EL (cell line): ENCODE measurements around the gene SLCO2A1.

ENCODE experiments used
- DNase-seq: peaks from one replicate; pipeline ENCODE4 v3.0.0-alpha.2; 2016

The SLCO2A1 gene

GRCh38 chr3:133945381-133946095 is 84.2 kb downstream of the SLCO2A1 start:
- DNase-seq = no peak

DNA sequence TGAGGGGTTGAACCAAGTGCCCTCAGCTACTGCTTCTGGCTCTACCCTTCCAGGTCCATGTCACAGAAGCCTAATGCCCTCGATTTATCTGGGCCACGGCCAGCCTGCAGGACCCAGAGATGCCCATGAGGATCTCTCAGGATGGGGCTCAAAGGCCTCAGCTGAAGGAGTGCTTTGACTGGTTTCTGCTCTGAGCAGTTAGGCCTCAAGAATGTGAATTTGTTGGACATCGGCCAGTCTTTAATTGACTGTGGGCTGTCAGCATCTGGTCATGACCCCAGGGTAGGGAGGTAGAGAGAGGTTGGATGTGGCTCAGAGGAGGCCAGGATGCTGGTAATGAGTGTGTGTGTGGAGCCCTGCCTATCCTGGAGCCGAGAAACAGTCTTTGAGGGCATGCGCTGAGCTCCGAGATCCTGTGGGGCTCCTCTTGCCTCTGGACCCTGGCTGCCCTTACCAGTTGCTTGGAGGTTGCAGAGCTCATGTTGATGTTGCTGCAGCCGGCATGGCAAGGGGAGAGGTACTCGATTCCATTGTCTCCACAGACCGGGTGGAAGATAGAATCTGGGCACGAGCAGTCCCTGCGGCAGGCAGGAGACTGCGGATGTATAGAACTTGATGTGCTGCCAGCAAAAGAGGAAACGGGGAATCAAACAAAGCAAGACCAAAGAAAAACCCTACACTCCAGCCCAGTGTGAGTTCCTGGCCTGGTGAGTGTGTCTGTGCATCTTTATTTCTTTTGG is 84.9 kb downstream of the SLCO2A1 start:
- peak; percentile 84 for DNase-seq

DNA sequence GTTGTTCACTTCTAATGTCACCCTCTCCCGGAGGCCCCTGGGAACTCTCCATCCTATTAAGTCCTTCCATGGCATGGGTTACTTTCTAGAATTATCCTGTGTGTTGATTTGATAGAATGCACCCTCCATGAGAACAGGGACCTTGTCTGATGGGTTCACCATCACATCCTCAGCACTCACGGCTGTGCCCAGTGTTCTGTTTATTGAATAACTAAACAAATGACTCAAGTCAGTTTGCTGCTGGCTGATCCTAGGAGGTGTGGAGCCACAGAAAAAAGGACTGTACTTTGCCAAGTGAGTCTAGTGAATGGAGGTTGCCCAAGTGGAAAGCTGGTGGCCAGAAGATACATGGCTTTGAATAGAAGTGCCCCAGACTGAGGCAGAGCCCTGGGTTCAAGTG is 85.5 kb downstream of the SLCO2A1 start:
- DNase-seq = peak; percentile 40

- DNase-seq = peak; percentile 83
These were observed 86.0 kb downstream of the SLCO2A1 start for GRCh38 chr3:133943639-133944141.

DNA sequence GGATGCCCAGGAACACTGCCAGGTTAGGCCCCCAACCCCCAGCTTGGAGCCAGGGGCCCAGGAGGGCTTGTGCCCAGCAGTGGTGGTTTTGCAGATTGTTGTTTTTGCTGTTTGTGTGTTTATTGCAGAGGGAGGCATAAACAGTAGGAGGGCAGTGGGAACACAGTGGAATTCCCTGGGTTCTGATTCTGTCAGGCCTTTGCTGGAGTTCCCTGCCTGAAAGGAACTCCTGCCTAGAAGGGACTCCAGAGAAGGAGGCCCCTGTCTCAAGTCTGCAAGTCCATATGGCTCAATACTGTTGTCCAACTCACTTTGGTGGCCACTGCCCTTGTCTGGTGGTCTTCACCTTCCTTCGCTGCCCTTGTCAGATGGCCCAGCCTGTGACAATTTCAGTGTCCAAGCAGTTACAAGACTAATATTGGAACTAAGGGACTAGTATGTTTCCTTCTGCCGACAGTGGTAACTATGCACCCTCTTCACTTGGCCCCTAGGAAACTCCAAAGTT is 86.6 kb downstream of the SLCO2A1 start:
- no peak for DNase-seq

DNA sequence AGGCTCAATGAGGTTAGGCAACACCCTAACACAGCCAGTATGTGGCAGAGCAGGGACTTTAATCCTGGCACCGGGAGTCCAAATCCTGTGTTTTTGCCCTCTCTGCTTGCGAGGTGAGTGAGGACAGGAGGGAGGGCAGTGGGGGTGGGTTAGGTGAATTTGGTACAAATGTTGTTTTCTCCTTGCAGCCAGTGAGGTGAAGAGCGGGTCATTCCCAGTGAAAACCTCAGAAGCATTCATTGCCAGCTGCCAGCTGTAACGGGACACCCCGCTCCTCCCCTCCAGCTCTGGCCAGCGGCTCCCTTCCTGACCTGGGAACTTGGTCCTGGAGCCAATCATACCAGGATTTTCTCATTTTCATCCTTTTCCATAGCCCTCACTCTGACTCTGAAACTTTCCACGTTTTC is 88.3 kb downstream of the SLCO2A1 start:
- DNase-seq = no peak

DNA sequence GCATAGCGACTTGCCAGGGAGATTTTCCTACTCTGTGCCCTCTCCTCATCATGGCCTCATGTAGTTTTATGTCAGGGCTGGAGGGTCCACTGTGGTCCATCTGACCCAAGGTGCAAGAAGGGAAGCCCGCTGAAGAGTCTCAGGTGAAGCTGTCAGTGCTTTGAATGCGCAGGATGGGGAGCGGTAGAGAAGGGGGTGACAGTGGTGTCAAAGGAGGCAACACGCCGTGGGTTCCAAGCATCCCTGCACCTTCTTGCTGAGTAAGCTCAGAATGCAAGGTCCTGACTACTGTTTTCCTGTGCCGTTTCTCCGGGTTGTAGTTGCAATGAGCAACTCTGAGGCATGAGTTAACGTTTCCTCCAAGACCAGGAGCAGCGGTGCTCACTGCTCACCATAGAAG is 89.2 kb downstream of the SLCO2A1 start:
- DNase-seq = no peak

DNA sequence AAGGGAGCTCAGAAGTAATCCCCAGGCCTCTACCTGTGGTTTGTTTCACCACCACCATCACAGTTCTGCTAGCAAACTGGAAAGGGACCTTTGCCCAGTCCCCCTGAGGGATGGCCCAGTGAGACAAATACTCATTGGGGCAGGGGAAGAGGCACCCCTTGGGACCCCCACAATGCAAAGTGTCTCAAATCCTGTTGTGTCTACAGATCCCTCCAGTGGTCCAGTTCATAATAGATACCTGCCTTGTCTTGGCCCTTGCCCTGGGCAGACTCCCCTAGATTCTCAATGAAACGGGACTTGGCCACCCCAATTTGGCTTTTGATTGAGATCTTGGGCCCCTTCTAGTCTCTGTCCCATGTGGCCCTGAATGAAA is 90.3 kb downstream of the SLCO2A1 start:
- no peak for DNase-seq

DNA sequence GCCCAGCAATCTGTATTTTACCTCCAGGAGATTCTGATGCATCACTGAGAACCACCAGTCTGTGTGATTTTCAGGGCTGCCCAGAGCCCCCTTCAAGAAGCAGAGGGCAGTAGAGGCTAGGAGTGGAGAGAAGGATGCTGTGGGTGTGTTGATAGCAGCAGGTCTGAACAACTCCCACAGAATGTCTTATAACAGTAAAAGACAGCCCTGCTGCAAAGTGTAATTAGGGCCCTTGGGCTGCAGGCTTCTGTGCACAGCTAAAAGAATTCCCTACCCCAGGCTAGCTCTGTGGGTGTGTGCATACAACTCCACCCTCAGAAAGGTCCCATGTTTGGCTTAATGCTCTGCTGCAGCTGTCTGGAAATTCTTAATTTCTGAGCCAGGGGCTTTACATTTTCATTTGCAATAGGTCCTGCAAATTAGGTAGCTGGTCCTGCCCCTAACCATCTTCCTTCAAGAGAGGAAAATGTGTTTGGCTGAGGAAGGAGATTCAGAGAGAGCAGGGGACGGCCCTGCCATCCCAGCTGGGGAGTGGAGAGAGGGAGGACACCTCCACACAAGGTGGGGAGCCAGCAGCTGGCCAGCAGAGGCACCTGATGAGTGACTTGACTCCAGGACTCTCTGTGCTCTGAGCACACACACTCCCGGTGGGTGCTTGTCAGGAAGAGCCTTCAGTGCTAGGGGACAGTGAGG is 90.8 kb downstream of the SLCO2A1 start:
- DNase-seq = no peak

- no peak for DNase-seq
These were observed 91.7 kb downstream of the SLCO2A1 start for GRCh38 chr3:133937756-133938601.

DNA sequence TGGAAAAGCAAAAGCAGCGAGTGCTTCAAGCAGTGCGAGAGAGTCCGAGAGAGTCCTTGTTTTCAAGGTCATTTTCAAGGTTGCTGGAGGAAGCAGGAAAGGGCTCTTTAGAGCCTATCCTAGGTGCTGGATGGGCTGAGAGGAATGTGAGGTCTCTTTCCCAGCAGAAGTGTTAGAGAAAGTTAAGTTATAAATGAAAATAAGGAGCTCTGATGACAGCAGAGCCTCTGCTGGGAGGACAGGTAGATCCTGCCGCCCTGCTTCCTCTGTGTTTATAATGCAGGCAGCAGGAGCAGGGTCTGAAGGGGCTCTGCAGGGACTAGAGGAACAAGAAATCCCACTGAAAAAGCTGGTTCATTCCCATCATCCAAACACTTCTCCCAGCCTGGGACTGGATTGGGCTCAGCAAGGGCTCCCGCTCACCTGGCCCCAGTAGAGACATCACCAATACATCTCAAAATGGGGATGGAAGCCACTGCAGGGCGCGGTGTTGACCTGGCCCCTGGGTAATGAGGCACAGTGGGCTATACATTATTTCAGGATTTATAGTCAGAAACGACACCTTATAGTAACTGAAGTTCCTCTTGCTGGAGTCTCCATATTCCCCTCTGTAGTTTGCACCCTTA is 92.6 kb downstream of the SLCO2A1 start:
- no peak for DNase-seq

DNA sequence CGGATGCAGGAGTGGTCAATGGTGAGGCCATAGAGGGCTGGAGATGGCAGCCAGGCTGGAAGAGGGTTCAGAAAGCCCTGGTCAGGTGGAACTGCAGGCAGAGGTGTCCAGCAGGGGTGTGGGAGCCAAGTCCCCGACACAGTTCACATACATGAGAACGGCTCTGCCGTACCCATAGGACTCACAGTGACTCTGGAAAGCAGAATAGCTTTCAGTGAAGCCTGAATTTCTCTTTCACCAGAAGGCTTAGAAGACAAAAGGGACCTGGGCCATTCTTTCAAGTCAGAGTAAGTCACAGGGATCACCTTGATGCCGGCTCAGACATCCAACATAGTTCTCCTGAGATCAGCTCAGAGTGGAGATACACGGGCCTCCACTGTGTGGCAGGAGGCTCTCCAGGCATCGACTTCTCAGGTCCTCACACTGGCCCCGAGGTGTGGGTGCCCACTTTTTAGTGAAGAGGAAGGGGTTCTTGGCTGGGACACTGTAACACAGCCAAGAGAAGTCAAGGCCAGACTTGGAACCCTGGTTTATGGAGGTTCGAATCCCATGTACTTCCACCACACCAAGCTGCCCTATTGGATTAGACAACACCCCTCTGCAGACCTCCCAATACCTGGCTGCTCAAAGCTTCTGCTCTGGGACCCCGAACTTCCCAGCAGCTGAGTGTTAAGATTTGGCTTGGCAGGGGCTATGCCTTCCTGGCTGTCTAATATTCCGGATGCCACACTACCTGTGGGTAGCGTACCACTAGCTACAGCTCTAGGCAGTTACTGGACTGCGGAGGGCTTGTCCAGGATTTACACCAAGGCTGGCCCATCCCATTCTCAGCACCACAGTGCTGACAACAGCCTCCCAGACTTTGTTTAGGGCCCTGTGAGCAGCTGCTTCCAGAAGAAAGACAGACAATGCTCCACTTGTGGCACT is 93.6 kb downstream of the SLCO2A1 start:
- DNase-seq = no peak

DNA sequence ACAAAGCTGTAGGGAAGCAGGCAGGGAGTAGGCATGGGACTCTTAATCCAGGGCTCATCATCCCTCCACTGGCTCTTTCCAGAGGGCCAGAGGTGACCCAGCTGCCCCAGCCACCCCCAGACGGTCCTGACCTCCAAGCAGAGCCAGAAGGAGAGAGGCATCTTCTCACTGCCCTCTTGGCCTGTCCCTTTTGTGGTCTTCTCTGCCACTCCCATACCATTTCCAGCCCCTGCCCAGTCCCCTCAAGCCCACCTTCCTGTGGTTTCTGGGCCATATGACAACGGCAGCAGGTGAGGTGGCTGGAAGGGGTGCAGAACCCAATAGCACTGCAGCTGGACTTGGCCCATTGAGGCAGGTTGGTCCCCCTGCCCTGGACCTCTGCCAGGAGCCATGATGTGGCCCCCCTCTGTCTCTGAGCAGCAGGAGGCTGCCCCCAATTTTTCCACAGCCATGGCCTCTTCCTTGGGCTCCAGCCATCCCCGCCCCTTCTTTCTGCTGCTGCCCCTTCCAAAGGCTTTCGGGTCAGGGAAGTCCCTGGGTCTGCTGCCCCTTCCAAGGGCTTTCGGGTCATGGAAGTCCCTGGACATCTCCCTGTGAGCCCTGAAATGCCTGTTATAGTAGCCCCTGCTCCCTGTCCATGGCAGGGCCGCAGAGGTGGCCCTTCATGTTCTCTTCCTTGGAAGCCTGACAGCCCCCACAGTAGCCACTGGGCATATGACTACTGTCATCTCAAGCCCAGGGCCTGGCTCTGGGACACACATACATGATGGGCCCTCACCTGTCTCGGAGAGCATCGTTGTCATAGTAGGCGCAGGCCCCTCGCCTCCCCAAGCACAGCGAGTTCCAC is 94.5 kb downstream of the SLCO2A1 start:
- no peak for DNase-seq

DNA sequence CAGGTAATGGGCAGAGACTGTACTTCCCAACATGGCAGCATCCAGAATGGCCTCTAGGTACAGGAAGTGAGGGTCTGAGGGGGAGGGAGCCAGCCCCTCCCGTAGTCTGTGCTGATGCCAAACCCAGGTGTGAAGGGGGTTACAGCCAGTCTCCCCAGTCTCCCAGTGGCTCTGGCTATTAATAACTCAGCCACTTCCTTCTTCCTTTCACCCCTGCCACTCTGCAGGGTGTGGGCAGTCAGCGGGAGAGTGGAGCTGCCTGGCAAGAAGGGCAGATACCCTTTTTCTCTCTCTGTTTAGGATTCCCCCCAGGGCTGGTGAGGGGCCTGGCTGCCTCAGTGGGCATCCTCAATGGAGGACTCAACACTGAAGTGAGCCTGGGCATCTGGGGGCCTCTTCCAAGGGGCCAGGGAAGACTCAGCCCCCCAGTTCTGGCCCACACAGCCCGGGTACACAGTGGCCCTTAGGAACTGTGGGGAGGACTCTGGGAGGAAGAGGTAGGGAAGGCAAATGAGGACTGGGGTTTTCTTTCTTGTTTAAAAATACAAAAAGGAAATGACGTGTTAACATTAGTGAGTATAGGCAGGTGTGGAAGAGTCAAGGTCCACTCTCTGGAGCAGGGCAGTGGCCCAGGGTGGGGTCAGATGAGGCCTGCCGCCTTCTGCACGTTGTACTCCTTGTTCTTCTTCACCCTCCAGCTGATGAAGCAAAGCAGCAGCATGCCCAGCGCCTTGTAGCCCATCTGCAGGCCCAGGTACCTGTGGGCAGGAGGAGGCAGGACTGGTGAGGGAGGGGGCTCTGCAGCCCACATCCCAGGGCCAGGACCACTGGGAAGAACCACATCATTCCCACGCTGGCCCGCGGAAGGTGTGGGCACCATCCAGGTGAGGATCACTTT is 95.4 kb downstream of the SLCO2A1 start:
- DNase-seq = no peak

DNA sequence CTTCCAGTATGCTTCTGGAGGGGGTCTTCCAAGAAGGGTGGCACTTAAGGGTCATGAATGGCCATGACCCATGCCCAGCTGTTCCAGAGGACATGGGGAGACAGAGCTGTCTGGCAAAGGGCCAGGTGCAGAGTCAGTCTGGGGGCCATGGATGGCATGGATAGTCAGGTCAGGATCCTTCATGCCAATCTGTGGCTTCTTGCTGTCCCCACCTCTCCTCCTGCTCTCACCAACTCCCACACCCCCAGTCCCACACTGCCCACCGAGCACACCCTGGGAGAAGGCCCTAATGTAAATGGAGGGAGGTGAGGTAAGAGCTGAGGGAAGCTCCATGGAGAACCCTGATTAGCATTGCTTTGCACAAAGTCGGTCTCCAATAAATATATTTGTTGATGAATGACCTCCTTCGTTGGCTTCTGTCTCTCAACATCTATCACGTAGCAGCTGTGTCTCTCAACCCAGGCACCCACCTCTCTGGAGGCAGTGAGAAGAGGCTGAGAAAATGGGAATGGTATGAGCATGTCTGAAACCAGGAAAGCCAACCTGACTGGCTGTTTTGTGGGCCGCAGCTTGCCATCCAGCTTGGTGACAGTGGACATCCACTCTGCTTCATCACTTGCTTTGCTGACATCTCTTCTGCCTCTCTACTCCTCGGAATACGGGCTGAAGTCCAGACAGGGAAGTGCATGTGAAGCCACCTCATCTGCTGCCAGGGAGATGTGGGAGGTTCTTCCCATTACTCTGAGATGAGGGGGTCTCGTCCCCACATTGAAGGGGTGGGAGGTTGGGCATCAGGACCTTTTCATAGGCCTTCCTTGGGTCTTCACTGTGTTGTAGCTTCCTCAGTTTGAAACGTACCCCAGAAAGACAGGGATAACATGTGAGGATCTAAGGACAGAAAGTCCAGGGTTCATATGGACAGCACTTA is 96.4 kb downstream of the SLCO2A1 start:
- DNase-seq = no peak

GRCh38 chr3:133932009-133932408 is 97.7 kb downstream of the SLCO2A1 start:
- DNase-seq = no peak

GRCh38 chr3:133931084-133931483 is 98.6 kb downstream of the SLCO2A1 start:
- no peak for DNase-seq
